HepG2 (cell line): Measurements from ENCODE around the gene KLHDC4. TPM values are rescaled to one million over a fixed set of nuclear protein-coding genes. Genes with fewer than 3 reads are reported as not detected.

Experiments used
- ATRX ChIP-seq: sonication (generic); formaldehyde crosslinking; IDR thresholded peaks from 2 replicates; pipeline ENCODE4 v1.4.0; 2020; ENCODE audit warnings: missing genetic modification reagents, borderline replicate concordance
- FOXP1 ChIP-seq, 2 experiments: fragments of 450-650 bp in 1 of 2; IDR thresholded peaks; 2 replicates each; pipeline ENCODE4 v1.6.1; 2017 to 2018; ENCODE audit warnings: antibody characterized with exemption in 1 of 2
- HCFC1 ChIP-seq: fragments of 150-350 bp; IDR thresholded peaks from 2 replicates; pipeline ENCODE4 v1.6.1; 2014; ENCODE audit warnings: low read depth, low read length
- MED8 ChIP-seq: sonication (generic); formaldehyde crosslinking; IDR thresholded peaks from 2 replicates; pipeline ENCODE4 v1.8.1; 2023; ENCODE audit warnings: mild to moderate bottlenecking, missing genetic modification reagents; ENCODE audit not compliant: insufficient replicate concordance
- NBN ChIP-seq: fragments of 450-650 bp; conservative IDR thresholded peaks from 2 replicates; pipeline ENCODE4 v1.6.1; 2017
- NR2C2 ChIP-seq: sonication (generic); formaldehyde crosslinking; IDR thresholded peaks from 2 replicates; pipeline ENCODE4 v1.4.0; 2020; ENCODE audit warnings: missing genetic modification reagents, mild to moderate bottlenecking, moderate library complexity, borderline replicate concordance
- REPIN1 ChIP-seq: sonication (generic); formaldehyde crosslinking; IDR thresholded peaks from 2 replicates; pipeline ENCODE4 v1.8.0; 2022; ENCODE audit warnings: missing genetic modification reagents, low read depth, mild to moderate bottlenecking, borderline replicate concordance
- RFXAP ChIP-seq: sonication (generic); formaldehyde crosslinking; IDR thresholded peaks from 2 replicates; pipeline ENCODE4 v1.4.0; 2020; ENCODE audit warnings: missing genetic modification reagents, borderline replicate concordance
- ZMAT3 ChIP-seq: sonication (generic); formaldehyde crosslinking; conservative IDR thresholded peaks from 2 replicates; pipeline ENCODE4 v1.7.0; 2021; ENCODE audit warnings: missing genetic modification reagents
- ZNF451 ChIP-seq: sonication (generic); formaldehyde crosslinking; IDR thresholded peaks from 2 replicates; pipeline ENCODE4 v1.5.0; 2020; ENCODE audit warnings: mild to moderate bottlenecking, missing genetic modification reagents
- polyA plus RNA-seq, 8 experiments: library from polyadenylated mRNA; depleted of rRNA in 3 of 8; stranded (reverse) in 7 of 8; unstranded in 1 of 8; fragments of >200 nt; fragmentation: Illumina TruSeq in 4 of 8; extraction: Trizol in 4 of 8; gene quantifications; 2 replicates each; pipeline versions ENCODE4 v1.2.1 to v1.2.3, GENCODE V29; 2011 to 2016; ENCODE audit warnings: low read depth in 4 of 8, missing spikeins in 1 of 8, mixed read lengths in 1 of 8; ENCODE audit not compliant: insufficient read depth in 1 of 8
- total RNA-seq, 5 experiments: library from RNA; depleted of rRNA; stranded (reverse); fragments of >200 nt; fragmentation: Illumina TruSeq; extraction: Trizol; gene quantifications; 2 replicates each; pipeline ENCODE4 v1.2.3, GENCODE V29; 2016; ENCODE audit warnings: low read depth in 1 of 5
- TF ChIP-seq, protein P1 (sequence below): sonication (generic); formaldehyde crosslinking; IDR thresholded peaks from 2 replicates; pipeline ENCODE4 v1.5.1; 2020; ENCODE audit warnings: mild to moderate bottlenecking, missing genetic modification reagents, borderline replicate concordance
- TF ChIP-seq, protein P2 (sequence below): sonication (generic); formaldehyde crosslinking; IDR thresholded peaks from 2 replicates; pipeline ENCODE4 v1.9.0; 2021; ENCODE audit warnings: missing genetic modification reagents, mild to moderate bottlenecking, borderline replicate concordance
- TF ChIP-seq, protein P3 (sequence below), 2 experiments: fragments of 450-650 bp in 1 of 2; sonication (generic) in 1 of 2; formaldehyde crosslinking; IDR thresholded peaks; 2 replicates each; pipeline versions ENCODE4 v1.5.0 to v1.8.0; 2020 to 2022; ENCODE audit warnings: mild to moderate bottlenecking in 1 of 2, missing genetic modification reagents in 1 of 2
- TF ChIP-seq, protein P4 (sequence below): sonication (generic); formaldehyde crosslinking; IDR thresholded peaks from 2 replicates; pipeline ENCODE4 v1.4.0; 2020; ENCODE audit warnings: mild to moderate bottlenecking, missing genetic modification reagents, borderline replicate concordance

KLHDC4 gene
- total and polyA plus RNA-seq, 2 of the 13 experiments (the other 11 are each of a cell fraction or from before 2014, with no cell fraction given) = 18.7 to 31.8 TPM

DNA sequence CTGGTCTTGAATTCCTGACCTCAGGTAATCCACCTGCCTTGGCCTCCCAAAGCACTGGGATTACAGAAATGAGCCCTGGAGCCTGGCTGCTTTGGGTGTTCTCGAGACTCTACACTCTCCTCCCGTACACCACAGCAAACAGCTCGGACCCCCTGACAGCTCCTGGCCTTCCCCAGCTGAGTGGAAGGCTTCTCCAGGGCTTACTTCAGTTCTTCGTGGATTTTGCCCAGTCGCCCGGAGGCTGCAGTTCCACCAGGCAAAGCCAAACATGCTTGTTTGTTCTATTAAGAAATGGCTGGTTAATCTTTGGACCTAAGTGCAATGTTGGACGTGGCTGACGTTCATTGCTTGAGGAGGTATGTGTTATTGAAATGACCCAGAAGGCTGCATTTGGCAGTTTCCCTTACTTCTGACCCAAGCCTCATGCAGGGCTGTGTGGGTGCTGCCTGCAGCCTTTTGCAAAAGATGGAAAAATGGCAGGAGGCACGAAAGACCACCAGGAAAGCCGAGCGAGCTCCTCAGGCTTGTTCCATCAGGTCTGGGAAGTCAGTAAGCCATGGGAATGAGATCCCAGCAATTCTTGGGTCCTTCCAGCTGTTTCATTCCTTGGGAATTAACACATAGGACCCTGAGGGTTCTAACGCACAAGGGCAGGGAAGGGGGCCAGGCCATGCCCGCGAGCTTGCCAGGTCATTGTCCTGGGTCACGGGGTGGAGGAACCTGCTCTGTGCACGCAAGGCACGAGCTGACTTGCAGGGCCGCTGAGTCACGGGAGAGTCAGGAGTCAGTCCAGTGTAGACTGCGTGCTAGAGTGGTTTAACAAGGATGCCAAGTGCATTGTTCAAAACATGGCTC is 23.9 kb upstream of the KLHDC4 start (continued):
- TF ChIP-seq, protein P1, sequence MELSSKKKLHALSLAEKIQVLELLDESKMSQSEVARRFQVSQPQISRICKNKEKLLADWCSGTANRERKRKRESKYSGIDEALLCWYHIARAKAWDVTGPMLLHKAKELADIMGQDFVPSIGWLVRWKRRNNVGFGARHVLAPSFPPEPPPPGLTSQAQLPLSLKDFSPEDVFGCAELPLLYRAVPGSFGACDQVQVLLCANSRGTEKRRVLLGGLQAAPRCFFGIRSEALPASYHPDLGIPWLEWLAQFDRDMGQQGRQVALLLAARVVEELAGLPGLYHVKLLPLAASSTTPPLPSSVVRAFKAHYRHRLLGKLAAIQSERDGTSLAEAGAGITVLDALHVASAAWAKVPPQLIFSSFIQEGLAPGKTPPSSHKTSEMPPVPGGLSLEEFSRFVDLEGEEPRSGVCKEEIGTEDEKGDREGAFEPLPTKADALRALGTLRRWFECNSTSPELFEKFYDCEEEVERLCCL (CRISPR knock-in tag) = no peak
- TF ChIP-seq REPIN1 (CRISPR knock-in tag) (peak; percentile 83; the same call in 1 of the 2 replicates), ZNF451 (peak; percentile 40), ATRX (CRISPR knock-in tag) (no peak), MED8 (CRISPR knock-in tag) (no peak), HCFC1 (no peak), ZMAT3 (no peak; the same call in 1 of the 2 replicates), RFXAP (CRISPR knock-in tag) (no peak; the same call in 1 of the 2 replicates), NR2C2 (CRISPR knock-in tag) (peak; percentile 73), NBN (no peak), FOXP1 (IDR thresholded peaks at IDR 0.05) (no peak), FOXP1 (CRISPR knock-in tag; IDR thresholded peaks at IDR 0.05) (peak; percentile 58; the same call in 1 of the 2 replicates)
- TF ChIP-seq, protein P2, sequence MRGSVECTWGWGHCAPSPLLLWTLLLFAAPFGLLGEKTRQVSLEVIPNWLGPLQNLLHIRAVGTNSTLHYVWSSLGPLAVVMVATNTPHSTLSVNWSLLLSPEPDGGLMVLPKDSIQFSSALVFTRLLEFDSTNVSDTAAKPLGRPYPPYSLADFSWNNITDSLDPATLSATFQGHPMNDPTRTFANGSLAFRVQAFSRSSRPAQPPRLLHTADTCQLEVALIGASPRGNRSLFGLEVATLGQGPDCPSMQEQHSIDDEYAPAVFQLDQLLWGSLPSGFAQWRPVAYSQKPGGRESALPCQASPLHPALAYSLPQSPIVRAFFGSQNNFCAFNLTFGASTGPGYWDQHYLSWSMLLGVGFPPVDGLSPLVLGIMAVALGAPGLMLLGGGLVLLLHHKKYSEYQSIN (CRISPR knock-in tag) = no peak
- TF ChIP-seq, protein P3, sequence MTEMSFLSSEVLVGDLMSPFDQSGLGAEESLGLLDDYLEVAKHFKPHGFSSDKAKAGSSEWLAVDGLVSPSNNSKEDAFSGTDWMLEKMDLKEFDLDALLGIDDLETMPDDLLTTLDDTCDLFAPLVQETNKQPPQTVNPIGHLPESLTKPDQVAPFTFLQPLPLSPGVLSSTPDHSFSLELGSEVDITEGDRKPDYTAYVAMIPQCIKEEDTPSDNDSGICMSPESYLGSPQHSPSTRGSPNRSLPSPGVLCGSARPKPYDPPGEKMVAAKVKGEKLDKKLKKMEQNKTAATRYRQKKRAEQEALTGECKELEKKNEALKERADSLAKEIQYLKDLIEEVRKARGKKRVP (CRISPR knock-in tag; IDR thresholded peaks at IDR 0.05) = no peak; a peak in 1 of 4 replicates
- TF ChIP-seq, protein P4, sequence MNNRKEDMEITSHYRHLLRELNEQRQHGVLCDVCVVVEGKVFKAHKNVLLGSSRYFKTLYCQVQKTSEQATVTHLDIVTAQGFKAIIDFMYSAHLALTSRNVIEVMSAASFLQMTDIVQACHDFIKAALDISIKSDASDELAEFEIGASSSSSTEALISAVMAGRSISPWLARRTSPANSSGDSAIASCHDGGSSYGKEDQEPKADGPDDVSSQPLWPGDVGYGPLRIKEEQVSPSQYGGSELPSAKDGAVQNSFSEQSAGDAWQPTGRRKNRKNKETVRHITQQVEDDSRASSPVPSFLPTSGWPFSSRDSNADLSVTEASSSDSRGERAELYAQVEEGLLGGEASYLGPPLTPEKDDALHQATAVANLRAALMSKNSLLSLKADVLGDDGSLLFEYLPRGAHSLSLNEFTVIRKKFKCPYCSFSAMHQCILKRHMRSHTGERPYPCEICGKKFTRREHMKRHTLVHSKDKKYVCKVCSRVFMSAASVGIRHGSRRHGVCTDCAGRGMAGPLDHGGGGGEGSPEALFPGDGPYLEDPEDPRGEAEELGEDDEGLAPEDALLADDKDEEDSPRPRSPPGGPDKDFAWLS = no peak
